ENCODE data around the gene COG3. TPM values are rescaled to one million over a fixed set of nuclear protein-coding genes. Genes with fewer than 3 reads are reported as not detected.

COG3 gene
- total RNA-seq, 2 experiments from 2014 or later = 22.3 to 28.9 TPM

DNA sequence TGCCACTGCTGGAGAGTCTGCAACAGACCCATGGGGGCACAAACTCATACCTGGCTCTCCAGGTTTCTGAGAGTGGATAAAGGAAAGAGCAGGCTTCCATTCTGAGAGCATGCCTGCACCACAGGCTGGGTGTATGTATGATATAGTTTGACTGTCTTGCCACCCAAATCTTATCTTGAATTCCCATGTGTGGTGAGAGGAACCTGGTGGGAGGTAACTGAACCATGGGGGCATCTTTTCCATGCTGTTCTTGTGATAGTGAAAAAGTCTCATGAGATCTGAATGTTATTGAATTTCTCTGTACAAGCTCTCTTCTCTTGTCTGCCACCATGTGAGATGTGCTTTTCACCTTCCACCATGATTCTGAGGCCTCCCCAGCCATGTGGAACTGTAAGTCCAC is 100.6 kb downstream of the COG3 start:
- no peaks in the 10 kb centered on the region for H3K36me3 ChIP-seq (ENCODE audit: insufficient read depth, low read length)
- no peak overlapping the region for H3K27ac ChIP-seq (ENCODE audit: low read depth, low read length, poor library complexity, severe bottlenecking)
- H3K4me3 ChIP-seq (ENCODE audit: low read depth, low read length, poor library complexity, severe bottlenecking) = no peak overlapping the region
- H2AFZ ChIP-seq (ENCODE audit: low read length) = no peak overlapping the region
- POLR2A ChIA-PET = no interaction called here
- H3K9me3 ChIP-seq (ENCODE audit: low read length) = no peaks in the 10 kb centered on the region
- intact Hi-C loops (cut with micrococcal nuclease; ENCODE audit: unreplicated experiment) = no loop called here
- H3K79me2 ChIP-seq (ENCODE audit: insufficient read depth, low read depth, low read length) = no peaks in the 10 kb centered on the region
- no TSS peak for BruUV-seq (replicated peaks)
- DNase-seq (ENCODE audit: low spot score) = no peak
- H3K4me1 ChIP-seq (ENCODE audit: insufficient read depth, low read length, poor library complexity, severe bottlenecking) = no peaks in the 10 kb centered on the region
- H3K4me2 ChIP-seq (ENCODE audit: low read length) = no peak overlapping the region
- CTCF ChIA-PET (ENCODE audit: unreplicated experiment) = no interaction called here
- no peaks in the 10 kb centered on the region for H3K9me2 ChIP-seq (ENCODE audit: insufficient read depth, low read length)
- TF ChIP-seq, protein P1, sequence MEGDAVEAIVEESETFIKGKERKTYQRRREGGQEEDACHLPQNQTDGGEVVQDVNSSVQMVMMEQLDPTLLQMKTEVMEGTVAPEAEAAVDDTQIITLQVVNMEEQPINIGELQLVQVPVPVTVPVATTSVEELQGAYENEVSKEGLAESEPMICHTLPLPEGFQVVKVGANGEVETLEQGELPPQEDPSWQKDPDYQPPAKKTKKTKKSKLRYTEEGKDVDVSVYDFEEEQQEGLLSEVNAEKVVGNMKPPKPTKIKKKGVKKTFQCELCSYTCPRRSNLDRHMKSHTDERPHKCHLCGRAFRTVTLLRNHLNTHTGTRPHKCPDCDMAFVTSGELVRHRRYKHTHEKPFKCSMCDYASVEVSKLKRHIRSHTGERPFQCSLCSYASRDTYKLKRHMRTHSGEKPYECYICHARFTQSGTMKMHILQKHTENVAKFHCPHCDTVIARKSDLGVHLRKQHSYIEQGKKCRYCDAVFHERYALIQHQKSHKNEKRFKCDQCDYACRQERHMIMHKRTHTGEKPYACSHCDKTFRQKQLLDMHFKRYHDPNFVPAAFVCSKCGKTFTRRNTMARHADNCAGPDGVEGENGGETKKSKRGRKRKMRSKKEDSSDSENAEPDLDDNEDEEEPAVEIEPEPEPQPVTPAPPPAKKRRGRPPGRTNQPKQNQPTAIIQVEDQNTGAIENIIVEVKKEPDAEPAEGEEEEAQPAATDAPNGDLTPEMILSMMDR (conservative IDR thresholded peaks at IDR 0.05; ENCODE audit: low read length) = no peak
- TF ChIP-seq EZH2phosphoT487 (IDR thresholded peaks at IDR 0.05; ENCODE audit: borderline replicate concordance, low read depth, low read length) = no peak
- H4K20me1 ChIP-seq (ENCODE audit: insufficient read depth, low read length) = no peaks in the 10 kb centered on the region

DNA sequence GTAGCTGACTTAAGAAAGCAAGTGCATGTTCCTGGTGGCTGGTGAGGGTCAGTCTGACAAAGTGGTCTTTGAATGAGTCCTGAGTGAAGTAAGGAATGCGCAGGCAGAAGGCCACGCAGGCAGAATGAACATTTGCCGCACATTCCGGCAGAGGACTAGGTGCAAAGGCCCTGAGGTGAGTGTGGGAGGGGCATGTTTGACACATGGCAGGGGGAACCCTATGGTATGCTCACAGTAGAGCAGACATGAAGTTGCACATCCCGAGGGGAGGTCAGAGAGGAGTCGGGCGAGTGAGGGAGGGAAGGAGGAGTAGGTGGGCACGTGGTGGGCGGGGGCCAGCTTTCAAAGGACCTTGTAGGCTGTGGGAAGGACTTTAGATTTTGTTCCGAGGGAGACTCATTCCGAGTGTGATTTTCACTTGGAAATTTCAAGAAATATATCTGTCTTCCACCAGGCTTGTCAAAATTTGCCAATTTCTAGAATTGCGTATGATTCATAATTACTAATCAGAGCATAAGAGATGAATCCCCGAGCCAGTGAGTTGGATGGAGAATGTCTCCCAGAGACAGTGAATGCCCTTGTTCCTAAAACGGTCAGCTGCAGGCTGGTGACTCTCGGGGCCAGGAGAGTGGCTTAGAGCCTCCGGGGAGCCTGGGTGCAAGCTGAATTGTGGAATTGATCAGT is 110.5 kb downstream of the COG3 start:
- TF ChIP-seq, protein P1 (conservative IDR thresholded peaks at IDR 0.05; ENCODE audit: low read length) = no peak
- TF ChIP-seq EZH2phosphoT487 (IDR thresholded peaks at IDR 0.05; ENCODE audit: borderline replicate concordance, low read depth, low read length) = no peak
- H3K79me2 ChIP-seq (ENCODE audit: insufficient read depth, low read depth, low read length) = no peaks in the 10 kb centered on the region
- ChIA-PET CTCF (ENCODE audit: unreplicated experiment) (no interaction called here), POLR2A (interaction anchor here (0.6 kb wide), 1 partner anchor 731 kb away, joined by 3 read pairs; no protein-coding TSS in a partner anchor)
- H3K27ac ChIP-seq (ENCODE audit: low read depth, low read length, poor library complexity, severe bottlenecking) = no peak overlapping the region
- intact Hi-C loops (cut with micrococcal nuclease; ENCODE audit: unreplicated experiment) = no loop called here
- H3K4me1 ChIP-seq (ENCODE audit: insufficient read depth, low read length, poor library complexity, severe bottlenecking) = no peaks in the 10 kb centered on the region
- H3K4me3 ChIP-seq (ENCODE audit: low read depth, low read length, poor library complexity, severe bottlenecking) = no peak overlapping the region
- H4K20me1 ChIP-seq (ENCODE audit: insufficient read depth, low read length) = no peaks in the 10 kb centered on the region
- H3K9me2 ChIP-seq (ENCODE audit: insufficient read depth, low read length) = no peaks in the 10 kb centered on the region
- no TSS peak for BruUV-seq (replicated peaks)
- no peaks in the 10 kb centered on the region for H3K9me3 ChIP-seq (ENCODE audit: low read length)
- no peaks in the 10 kb centered on the region for H3K36me3 ChIP-seq (ENCODE audit: insufficient read depth, low read length)
- no peak overlapping the region for H3K4me2 ChIP-seq (ENCODE audit: low read length)
- H2AFZ ChIP-seq (ENCODE audit: low read length) = no peak overlapping the region
- DNase-seq (ENCODE audit: low spot score) = no peak

DNA sequence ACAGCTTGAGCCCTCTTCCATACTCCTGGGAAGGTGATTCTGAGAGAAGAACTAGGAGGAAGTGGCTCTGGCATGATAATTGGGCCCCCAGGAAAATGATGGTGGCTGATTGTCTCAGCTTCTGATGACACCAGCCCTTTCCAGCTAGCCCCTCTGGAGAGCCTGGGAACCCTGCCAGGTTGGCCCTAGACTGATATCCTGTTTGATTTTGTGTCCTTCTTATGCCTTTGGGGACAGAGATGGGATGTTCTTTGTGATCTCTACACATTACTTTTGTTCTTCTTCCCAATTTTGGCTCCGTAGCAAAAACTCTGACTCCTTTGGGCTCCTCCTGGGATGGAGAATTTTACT is 111.1 kb downstream of the COG3 start:
- Histone ChIP-seq H3K4me1 (ENCODE audit: insufficient read depth, low read length, poor library complexity, severe bottlenecking) (no peaks in the 10 kb centered on the region), H3K9me3 (ENCODE audit: low read length) (no peaks in the 10 kb centered on the region), H3K36me3 (ENCODE audit: insufficient read depth, low read length) (no peaks in the 10 kb centered on the region), H4K20me1 (ENCODE audit: insufficient read depth, low read length) (no peaks in the 10 kb centered on the region), H2AFZ (ENCODE audit: low read length) (no peak overlapping the region), H3K9me2 (ENCODE audit: insufficient read depth, low read length) (no peaks in the 10 kb centered on the region), H3K4me2 (ENCODE audit: low read length) (no peak overlapping the region), H3K27ac (ENCODE audit: low read depth, low read length, poor library complexity, severe bottlenecking) (no peak overlapping the region), H3K79me2 (ENCODE audit: insufficient read depth, low read depth, low read length) (no peaks in the 10 kb centered on the region), H3K4me3 (ENCODE audit: low read depth, low read length, poor library complexity, severe bottlenecking) (no peak overlapping the region)
- no peak for TF ChIP-seq EZH2phosphoT487 (IDR thresholded peaks at IDR 0.05; ENCODE audit: borderline replicate concordance, low read depth, low read length)
- TF ChIP-seq, protein P1 (conservative IDR thresholded peaks at IDR 0.05; ENCODE audit: low read length) = no peak
- no peak for DNase-seq (ENCODE audit: low spot score)
- intact Hi-C loops (cut with micrococcal nuclease; ENCODE audit: unreplicated experiment) = no loop called here
- ChIA-PET POLR2A (interaction anchor here (0.6 kb wide), 1 partner anchor 731 kb away, joined by 3 read pairs; no protein-coding TSS in a partner anchor), CTCF (ENCODE audit: unreplicated experiment) (no interaction called here)
- BruUV-seq (replicated peaks) = no TSS peak
